HepG2 (cell line): ENCODE measurements around the gene GALR3. TPM values are rescaled to one million over a fixed set of nuclear protein-coding genes. Genes with fewer than 3 reads are reported as not detected.

Experiments used
- CHCHD3 ChIP-seq: sonication (generic); formaldehyde crosslinking; IDR thresholded peaks from 2 replicates; pipeline ENCODE4 v1.8.0; 2022; ENCODE audit warnings: mild to moderate bottlenecking, missing genetic modification reagents, moderate library complexity
- CHD4 ChIP-seq: fragments of 200-600 bp; sonication (generic); IDR thresholded peaks from 2 replicates; pipeline ENCODE4 v1.7.0; 2017; ENCODE audit warnings: mild to moderate bottlenecking, low read length, borderline replicate concordance
- CREB1 ChIP-seq, 2 experiments: fragments of 450-650 bp in 1 of 2; IDR thresholded peaks; 2 replicates each; pipeline ENCODE4 v1.6.1; 2016 to 2017; ENCODE audit warnings: control low read depth in 1 of 2, mild to moderate bottlenecking in 1 of 2, missing compliant biosample characterization in 1 of 2, missing genetic modification characterization in 1 of 2
- FOXC1 ChIP-seq: sonication (generic); formaldehyde crosslinking; IDR thresholded peaks from 2 replicates; pipeline ENCODE4 v1.8.0; 2022; ENCODE audit warnings: mild to moderate bottlenecking, missing genetic modification reagents, borderline replicate concordance
- FOXK1 ChIP-seq: sonication (generic); formaldehyde crosslinking; IDR thresholded peaks from 2 replicates; pipeline ENCODE4 v1.4.0; 2020; ENCODE audit warnings: low read depth, missing genetic modification reagents, borderline replicate concordance
- ISL2 ChIP-seq: sonication (generic); formaldehyde crosslinking; IDR thresholded peaks from 2 replicates; pipeline ENCODE4 v1.5.0; 2020; ENCODE audit warnings: missing genetic modification reagents
- KDM5B ChIP-seq: sonication (generic); formaldehyde crosslinking; IDR thresholded peaks from 2 replicates; pipeline ENCODE4 v1.4.0; 2020; ENCODE audit warnings: missing genetic modification reagents, mild to moderate bottlenecking, borderline replicate concordance
- NPAS2 ChIP-seq: sonication (generic); formaldehyde crosslinking; IDR thresholded peaks from 2 replicates; pipeline ENCODE4 v1.8.0; 2022; ENCODE audit warnings: mild to moderate bottlenecking, missing genetic modification reagents, borderline replicate concordance
- ZNF30 ChIP-seq: sonication (generic); formaldehyde crosslinking; IDR thresholded peaks from 2 replicates; pipeline ENCODE4 v1.5.0; 2020; ENCODE audit warnings: mild to moderate bottlenecking, missing genetic modification reagents
- ZNF367 ChIP-seq: sonication (generic); formaldehyde crosslinking; IDR thresholded peaks from 2 replicates; pipeline ENCODE4 v1.4.0; 2020; ENCODE audit warnings: missing genetic modification reagents, borderline replicate concordance
- ZNF383 ChIP-seq: sonication (generic); formaldehyde crosslinking; IDR thresholded peaks from 2 replicates; pipeline ENCODE4 v1.4.0; 2020; ENCODE audit warnings: missing genetic modification reagents, mild to moderate bottlenecking, borderline replicate concordance
- ZNF746 ChIP-seq: sonication (generic); formaldehyde crosslinking; IDR thresholded peaks from 2 replicates; pipeline ENCODE4 v1.8.0; 2022; ENCODE audit warnings: mild to moderate bottlenecking, missing genetic modification reagents
- ZNF782 ChIP-seq: sonication (generic); formaldehyde crosslinking; IDR thresholded peaks from 2 replicates; pipeline ENCODE4 v1.4.0; 2020; ENCODE audit warnings: missing genetic modification reagents, mild to moderate bottlenecking, borderline replicate concordance
- ZSCAN25 ChIP-seq: sonication (generic); formaldehyde crosslinking; IDR thresholded peaks from 2 replicates; pipeline ENCODE4 v1.8.0; 2022; ENCODE audit warnings: mild to moderate bottlenecking, missing genetic modification reagents
- polyA plus RNA-seq, 8 experiments: library from polyadenylated mRNA; depleted of rRNA in 3 of 8; stranded (reverse) in 7 of 8; unstranded in 1 of 8; fragments of >200 nt; fragmentation: Illumina TruSeq in 4 of 8; extraction: Trizol in 4 of 8; gene quantifications; 2 replicates each; pipeline versions ENCODE4 v1.2.1 to v1.2.3, GENCODE V29; 2011 to 2016; ENCODE audit warnings: low read depth in 4 of 8, missing spikeins in 1 of 8, mixed read lengths in 1 of 8; ENCODE audit not compliant: insufficient read depth in 1 of 8
- total RNA-seq, 5 experiments: library from RNA; depleted of rRNA; stranded (reverse); fragments of >200 nt; fragmentation: Illumina TruSeq; extraction: Trizol; gene quantifications; 2 replicates each; pipeline ENCODE4 v1.2.3, GENCODE V29; 2016; ENCODE audit warnings: low read depth in 1 of 5
- TF ChIP-seq, protein P1 (sequence below): sonication (generic); formaldehyde crosslinking; IDR thresholded peaks from 2 replicates; pipeline ENCODE4 v1.4.0; 2020; ENCODE audit warnings: missing genetic modification reagents
- TF ChIP-seq, protein P2 (sequence below): sonication (generic); formaldehyde crosslinking; IDR thresholded peaks from 2 replicates; pipeline ENCODE4 v1.4.0; 2020; ENCODE audit warnings: missing genetic modification reagents
- TF ChIP-seq, protein P3 (sequence below): sonication (generic); formaldehyde crosslinking; IDR thresholded peaks from 2 replicates; pipeline ENCODE4 v1.4.0; 2020; ENCODE audit warnings: missing genetic modification reagents, borderline replicate concordance
- TF ChIP-seq, protein P4 (sequence below): sonication (generic); formaldehyde crosslinking; IDR thresholded peaks from 2 replicates; pipeline ENCODE4 v1.4.0; 2020; ENCODE audit warnings: mild to moderate bottlenecking, missing genetic modification reagents
- TF ChIP-seq, protein P5 (sequence below): sonication (generic); formaldehyde crosslinking; IDR thresholded peaks from 2 replicates; pipeline ENCODE4 v1.4.0; 2020; ENCODE audit warnings: missing genetic modification reagents

GALR3 gene
- total and polyA plus RNA-seq, 2 of the 13 experiments (the other 11 are each of a cell fraction or from before 2014, with no cell fraction given) = 0.13 TPM; not detected in 1

DNA sequence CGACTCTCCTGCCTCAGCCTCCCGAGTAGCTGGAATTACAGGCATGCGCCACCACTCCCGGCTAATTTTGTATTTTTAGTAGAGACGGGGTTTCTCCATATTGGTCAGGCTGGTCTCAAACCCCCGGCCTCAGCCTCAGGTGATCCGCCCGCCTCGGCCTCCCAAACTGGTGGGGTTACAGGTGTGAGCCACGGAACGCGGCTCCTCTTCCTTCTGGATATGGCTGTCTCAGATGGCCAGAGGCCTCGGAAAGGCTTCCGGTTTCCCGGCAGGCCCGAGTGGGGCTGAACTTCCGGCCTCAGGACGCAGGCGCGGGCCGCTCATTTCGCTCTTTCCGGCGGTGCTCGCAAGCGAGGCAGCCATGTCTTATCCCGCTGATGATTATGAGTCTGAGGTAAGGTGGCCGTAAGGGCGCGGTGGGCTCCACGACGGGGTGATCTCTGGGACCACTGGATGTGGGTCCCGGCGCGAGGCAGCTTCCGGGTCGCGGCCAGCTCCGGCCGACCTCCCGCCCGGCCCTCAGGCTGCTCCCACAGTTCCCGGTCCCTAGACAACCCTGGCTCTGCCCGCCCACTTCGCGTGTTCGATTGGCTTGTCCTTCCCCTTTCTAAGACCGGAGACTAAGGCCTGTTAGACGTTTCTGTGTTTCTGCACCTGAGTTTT lies 26.0 kb downstream of the GALR3 start, which contains the start of gene EIF3L (continued):
- peak; percentile 63; the same call in 1 of the 2 replicates for TF ChIP-seq ZNF367
- no peak for TF ChIP-seq CREB1 (IDR thresholded peaks at IDR 0.05)
- TF ChIP-seq CREB1 (CRISPR knock-in tag; IDR thresholded peaks at IDR 0.05) = peak; percentile 62
- TF ChIP-seq, protein P1, sequence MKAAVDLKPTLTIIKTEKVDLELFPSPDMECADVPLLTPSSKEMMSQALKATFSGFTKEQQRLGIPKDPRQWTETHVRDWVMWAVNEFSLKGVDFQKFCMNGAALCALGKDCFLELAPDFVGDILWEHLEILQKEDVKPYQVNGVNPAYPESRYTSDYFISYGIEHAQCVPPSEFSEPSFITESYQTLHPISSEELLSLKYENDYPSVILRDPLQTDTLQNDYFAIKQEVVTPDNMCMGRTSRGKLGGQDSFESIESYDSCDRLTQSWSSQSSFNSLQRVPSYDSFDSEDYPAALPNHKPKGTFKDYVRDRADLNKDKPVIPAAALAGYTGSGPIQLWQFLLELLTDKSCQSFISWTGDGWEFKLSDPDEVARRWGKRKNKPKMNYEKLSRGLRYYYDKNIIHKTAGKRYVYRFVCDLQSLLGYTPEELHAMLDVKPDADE (CRISPR knock-in tag) = 0 out of 2 replicates have a peak, but pooled peaks have one; percentile 37
- TF ChIP-seq, protein P2, sequence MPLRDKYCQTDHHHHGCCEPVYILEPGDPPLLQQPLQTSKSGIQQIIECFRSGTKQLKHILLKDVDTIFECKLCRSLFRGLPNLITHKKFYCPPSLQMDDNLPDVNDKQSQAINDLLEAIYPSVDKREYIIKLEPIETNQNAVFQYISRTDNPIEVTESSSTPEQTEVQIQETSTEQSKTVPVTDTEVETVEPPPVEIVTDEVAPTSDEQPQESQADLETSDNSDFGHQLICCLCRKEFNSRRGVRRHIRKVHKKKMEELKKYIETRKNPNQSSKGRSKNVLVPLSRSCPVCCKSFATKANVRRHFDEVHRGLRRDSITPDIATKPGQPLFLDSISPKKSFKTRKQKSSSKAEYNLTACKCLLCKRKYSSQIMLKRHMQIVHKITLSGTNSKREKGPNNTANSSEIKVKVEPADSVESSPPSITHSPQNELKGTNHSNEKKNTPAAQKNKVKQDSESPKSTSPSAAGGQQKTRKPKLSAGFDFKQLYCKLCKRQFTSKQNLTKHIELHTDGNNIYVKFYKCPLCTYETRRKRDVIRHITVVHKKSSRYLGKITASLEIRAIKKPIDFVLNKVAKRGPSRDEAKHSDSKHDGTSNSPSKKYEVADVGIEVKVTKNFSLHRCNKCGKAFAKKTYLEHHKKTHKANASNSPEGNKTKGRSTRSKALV (CRISPR knock-in tag) = peak; percentile 82; the same call in 1 of the 2 replicates
- TF ChIP-seq FOXC1 (CRISPR knock-in tag) = peak; percentile 88; the same call in 1 of the 2 replicates
- TF ChIP-seq, protein P3, sequence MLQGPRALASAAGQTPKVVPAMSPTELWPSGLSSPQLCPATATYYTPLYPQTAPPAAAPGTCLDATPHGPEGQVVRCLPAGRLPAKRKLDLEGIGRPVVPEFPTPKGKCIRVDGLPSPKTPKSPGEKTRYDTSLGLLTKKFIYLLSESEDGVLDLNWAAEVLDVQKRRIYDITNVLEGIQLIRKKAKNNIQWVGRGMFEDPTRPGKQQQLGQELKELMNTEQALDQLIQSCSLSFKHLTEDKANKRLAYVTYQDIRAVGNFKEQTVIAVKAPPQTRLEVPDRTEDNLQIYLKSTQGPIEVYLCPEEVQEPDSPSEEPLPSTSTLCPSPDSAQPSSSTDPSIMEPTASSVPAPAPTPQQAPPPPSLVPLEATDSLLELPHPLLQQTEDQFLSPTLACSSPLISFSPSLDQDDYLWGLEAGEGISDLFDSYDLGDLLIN (CRISPR knock-in tag) = 0 out of 2 replicates have a peak, but pooled peaks have one; percentile 38
- TF ChIP-seq ZNF383 (CRISPR knock-in tag) = no peak
- TF ChIP-seq ZNF746 (CRISPR knock-in tag) = no peak
- no peak for TF ChIP-seq NPAS2 (CRISPR knock-in tag)
- TF ChIP-seq ZNF782 = no peak
- TF ChIP-seq KDM5B (CRISPR knock-in tag) = peak; percentile 59; the same call in 1 of the 2 replicates
- 0 out of 2 replicates have a peak, but pooled peaks have one; percentile 54 for TF ChIP-seq CHCHD3
- peak; percentile 74; the same call in 1 of the 2 replicates for TF ChIP-seq FOXK1 (CRISPR knock-in tag)
- no peak; the same call in 1 of the 2 replicates for TF ChIP-seq ZSCAN25 (CRISPR knock-in tag)
- TF ChIP-seq, protein P4, sequence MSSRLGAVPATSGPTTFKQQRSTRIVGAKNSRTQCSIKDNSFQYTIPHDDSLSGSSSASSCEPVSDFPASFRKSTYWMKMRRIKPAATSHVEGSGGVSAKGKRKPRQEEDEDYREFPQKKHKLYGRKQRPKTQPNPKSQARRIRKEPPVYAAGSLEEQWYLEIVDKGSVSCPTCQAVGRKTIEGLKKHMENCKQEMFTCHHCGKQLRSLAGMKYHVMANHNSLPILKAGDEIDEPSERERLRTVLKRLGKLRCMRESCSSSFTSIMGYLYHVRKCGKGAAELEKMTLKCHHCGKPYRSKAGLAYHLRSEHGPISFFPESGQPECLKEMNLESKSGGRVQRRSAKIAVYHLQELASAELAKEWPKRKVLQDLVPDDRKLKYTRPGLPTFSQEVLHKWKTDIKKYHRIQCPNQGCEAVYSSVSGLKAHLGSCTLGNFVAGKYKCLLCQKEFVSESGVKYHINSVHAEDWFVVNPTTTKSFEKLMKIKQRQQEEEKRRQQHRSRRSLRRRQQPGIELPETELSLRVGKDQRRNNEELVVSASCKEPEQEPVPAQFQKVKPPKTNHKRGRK = no peak
- TF ChIP-seq ZNF30 (CRISPR knock-in tag) = no peak
- peak; percentile 56 for TF ChIP-seq ISL2 (CRISPR knock-in tag)
- TF ChIP-seq, protein P5, sequence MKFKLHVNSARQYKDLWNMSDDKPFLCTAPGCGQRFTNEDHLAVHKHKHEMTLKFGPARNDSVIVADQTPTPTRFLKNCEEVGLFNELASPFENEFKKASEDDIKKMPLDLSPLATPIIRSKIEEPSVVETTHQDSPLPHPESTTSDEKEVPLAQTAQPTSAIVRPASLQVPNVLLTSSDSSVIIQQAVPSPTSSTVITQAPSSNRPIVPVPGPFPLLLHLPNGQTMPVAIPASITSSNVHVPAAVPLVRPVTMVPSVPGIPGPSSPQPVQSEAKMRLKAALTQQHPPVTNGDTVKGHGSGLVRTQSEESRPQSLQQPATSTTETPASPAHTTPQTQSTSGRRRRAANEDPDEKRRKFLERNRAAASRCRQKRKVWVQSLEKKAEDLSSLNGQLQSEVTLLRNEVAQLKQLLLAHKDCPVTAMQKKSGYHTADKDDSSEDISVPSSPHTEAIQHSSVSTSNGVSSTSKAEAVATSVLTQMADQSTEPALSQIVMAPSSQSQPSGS = no peak
- TF ChIP-seq CHD4 = no peak
